ENCODE data around the gene RAB12.

RAB12 gene

DNA sequence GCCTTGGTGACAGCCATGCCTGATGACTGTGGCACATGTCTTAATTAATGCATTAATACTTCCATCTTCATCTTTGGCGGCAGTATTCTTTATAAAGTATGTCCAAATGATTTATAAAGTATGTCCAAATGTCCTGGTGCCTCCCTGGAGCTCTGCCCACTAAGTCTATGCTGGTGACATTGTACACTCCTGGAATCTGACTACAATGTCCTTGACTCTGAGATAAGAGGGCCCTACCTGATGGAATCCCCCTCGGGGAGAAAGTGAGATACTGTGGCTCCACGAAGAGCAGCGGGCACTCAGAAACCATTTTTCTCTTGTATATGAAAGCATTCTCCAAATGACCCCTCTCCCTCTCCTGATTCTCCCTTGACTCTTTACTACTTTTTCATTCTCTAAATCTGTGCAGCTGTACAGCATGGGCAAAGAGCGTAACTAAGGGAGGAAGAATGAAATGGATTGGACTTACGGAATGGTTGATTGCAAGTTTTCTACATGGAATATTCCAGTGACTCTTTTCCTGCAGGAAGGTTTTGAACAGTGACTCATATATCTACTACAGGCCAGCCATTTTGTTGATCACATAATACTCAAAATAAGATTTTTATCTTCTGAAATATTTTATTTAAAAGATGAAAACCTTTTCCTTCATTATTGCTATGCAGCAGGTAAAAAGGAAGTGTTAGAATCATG lies 17.3 kb downstream of the RAB12 start:
- H3K36me3 ChIP-seq (ENCODE audit: control insufficient read depth, insufficient read depth, low read length), result peaks cover 55% of the 10 kb centered on the region
- no peaks in the 10 kb centered on the region for H3K9me3 ChIP-seq (ENCODE audit: control insufficient read depth, insufficient read depth, low read length)
- H3K4me1 ChIP-seq (ENCODE audit: control insufficient read depth, insufficient read depth, low read length), result peaks cover 82% of the 10 kb centered on the region
- H3K4me3 ChIP-seq (ENCODE audit: low read depth, low read length), result no peak overlapping the region
- H3K27me3 ChIP-seq (ENCODE audit: control insufficient read depth, insufficient read depth, low read length), result no peaks in the 10 kb centered on the region
- H3K9ac ChIP-seq (ENCODE audit: low read depth, low read length), result no peak overlapping the region
- peak overlapping the region; percentile 22 for H3K27ac ChIP-seq (ENCODE audit: low read depth, low read length)

DNA sequence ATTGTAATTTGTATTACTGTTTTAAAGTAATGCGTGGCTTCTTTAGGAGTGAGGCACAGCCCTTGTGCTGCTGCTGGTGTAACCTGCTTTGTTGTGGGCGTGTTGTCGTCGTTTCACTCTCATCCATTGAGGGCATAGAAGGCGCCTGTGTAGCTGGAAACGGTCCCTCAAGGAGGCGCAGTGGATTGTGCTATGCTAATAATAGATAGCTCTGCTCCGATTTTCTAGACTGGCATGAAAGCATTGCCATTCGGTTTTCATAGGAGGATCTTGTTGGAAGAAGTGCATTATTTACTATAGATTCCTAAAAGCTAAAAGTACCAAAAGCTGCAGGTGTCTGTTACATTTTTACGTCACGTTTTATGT lies 17.9 kb downstream of the RAB12 start:
- Histone ChIP-seq H3K27ac (ENCODE audit: low read depth, low read length) (peak overlapping the region; percentile 22), H3K4me1 (ENCODE audit: control insufficient read depth, insufficient read depth, low read length) (peaks cover 77% of the 10 kb centered on the region), H3K9me3 (ENCODE audit: control insufficient read depth, insufficient read depth, low read length) (no peaks in the 10 kb centered on the region), H3K4me3 (ENCODE audit: low read depth, low read length) (no peak overlapping the region), H3K27me3 (ENCODE audit: control insufficient read depth, insufficient read depth, low read length) (no peaks in the 10 kb centered on the region), H3K36me3 (ENCODE audit: control insufficient read depth, insufficient read depth, low read length) (peaks cover 57% of the 10 kb centered on the region), H3K9ac (ENCODE audit: low read depth, low read length) (no peak overlapping the region)

DNA sequence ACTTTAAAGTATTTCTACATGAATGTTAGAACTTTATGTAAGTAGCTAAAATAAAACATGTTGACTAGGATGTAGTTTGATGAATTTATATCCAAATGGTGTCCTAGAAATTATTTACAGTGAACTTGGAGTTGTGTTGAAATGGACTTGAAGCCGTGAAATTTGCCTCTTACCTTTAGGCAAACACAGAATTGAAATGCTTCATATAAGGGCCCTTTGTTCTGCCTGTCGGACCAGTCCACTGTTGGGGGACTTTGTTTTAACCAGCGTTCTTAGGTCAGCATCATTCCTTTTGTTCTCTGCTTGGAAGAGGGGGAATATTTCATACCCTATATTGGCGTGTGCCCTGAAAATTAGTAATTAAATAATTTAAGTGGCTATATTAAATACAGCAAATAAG lies 18.3 kb downstream of the RAB12 start:
- Histone ChIP-seq H3K4me3 (ENCODE audit: low read depth, low read length) (no peak overlapping the region), H3K36me3 (ENCODE audit: control insufficient read depth, insufficient read depth, low read length) (peaks cover 61% of the 10 kb centered on the region), H3K27me3 (ENCODE audit: control insufficient read depth, insufficient read depth, low read length) (no peaks in the 10 kb centered on the region), H3K9ac (ENCODE audit: low read depth, low read length) (no peak overlapping the region), H3K27ac (ENCODE audit: low read depth, low read length) (no peak overlapping the region), H3K9me3 (ENCODE audit: control insufficient read depth, insufficient read depth, low read length) (no peaks in the 10 kb centered on the region), H3K4me1 (ENCODE audit: control insufficient read depth, insufficient read depth, low read length) (peaks cover 76% of the 10 kb centered on the region)

DNA sequence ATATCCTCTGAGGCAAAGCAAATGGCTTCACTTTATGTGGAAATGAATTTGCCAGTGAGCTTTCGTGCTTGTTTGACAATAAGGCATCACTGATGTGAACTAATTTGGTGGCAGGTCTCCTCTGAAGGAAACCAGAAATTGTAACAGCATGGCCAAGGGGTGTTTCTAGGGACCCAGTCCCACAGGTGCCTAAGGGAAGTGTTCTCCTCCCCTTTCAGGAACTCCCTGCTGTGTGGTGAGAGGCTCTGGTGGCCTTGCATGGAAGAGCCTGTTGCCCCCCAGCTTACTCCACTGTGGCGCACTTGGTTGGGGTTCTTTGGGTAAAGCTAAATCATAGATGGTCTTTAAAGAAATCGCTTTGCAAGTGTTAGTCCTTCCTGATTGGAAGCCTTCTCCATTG lies 20.4 kb downstream of the RAB12 start:
- H3K27ac ChIP-seq (ENCODE audit: low read depth, low read length), result peak overlapping the region; percentile 26
- H3K9ac ChIP-seq (ENCODE audit: low read depth, low read length), result no peak overlapping the region
- peaks cover 58% of the 10 kb centered on the region for H3K4me1 ChIP-seq (ENCODE audit: control insufficient read depth, insufficient read depth, low read length)
- peaks cover 79% of the 10 kb centered on the region for H3K36me3 ChIP-seq (ENCODE audit: control insufficient read depth, insufficient read depth, low read length)
- no peaks in the 10 kb centered on the region for H3K27me3 ChIP-seq (ENCODE audit: control insufficient read depth, insufficient read depth, low read length)
- no peaks in the 10 kb centered on the region for H3K9me3 ChIP-seq (ENCODE audit: control insufficient read depth, insufficient read depth, low read length)
- H3K4me3 ChIP-seq (ENCODE audit: low read depth, low read length), result no peak overlapping the region

DNA sequence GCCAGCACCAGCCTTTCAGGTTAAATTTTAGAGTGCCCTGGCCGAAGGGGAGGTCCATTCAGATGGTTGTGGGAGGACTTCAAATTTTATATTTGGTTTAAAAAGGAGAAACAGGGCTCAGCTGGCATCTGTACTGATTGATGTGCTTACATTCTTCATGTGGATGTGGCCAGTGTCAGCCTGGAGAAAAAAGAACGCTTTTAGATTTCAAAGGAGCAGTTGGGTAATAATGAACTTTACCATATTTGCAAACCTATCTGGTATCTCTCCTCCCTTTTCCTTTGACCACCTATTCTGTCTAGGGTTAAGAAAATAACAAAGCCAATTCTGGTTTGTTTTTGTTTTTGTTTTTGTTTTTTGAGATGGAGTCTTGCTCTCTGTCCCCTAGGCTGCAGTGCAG lies 21.3 kb downstream of the RAB12 start:
- Histone ChIP-seq H3K27ac (ENCODE audit: low read depth, low read length) (no peak overlapping the region), H3K36me3 (ENCODE audit: control insufficient read depth, insufficient read depth, low read length) (peaks cover 79% of the 10 kb centered on the region), H3K9me3 (ENCODE audit: control insufficient read depth, insufficient read depth, low read length) (no peaks in the 10 kb centered on the region), H3K4me1 (ENCODE audit: control insufficient read depth, insufficient read depth, low read length) (peaks cover 48% of the 10 kb centered on the region), H3K9ac (ENCODE audit: low read depth, low read length) (no peak overlapping the region), H3K4me3 (ENCODE audit: low read depth, low read length) (no peak overlapping the region), H3K27me3 (ENCODE audit: control insufficient read depth, insufficient read depth, low read length) (no peaks in the 10 kb centered on the region)

DNA sequence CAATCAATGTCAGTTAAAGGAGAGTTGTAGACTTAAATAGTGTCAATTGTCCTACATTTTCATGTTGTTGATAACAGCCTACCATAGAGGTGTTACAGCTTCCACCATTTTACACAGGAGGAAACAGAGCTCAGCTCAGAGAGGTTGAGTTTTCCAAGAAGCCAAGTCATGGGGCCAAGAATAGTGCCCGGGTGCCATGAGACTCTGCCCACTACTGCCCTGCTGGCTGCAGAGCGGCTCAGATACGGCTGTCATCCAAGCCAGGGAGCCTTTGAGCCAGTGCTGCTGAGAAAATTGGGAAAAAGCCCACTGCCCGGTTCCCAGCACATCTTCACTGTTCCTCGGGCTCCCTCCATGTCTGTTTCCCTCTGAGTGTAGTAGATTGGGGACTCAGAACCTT lies 22.0 kb downstream of the RAB12 start:
- H3K36me3 ChIP-seq (ENCODE audit: control insufficient read depth, insufficient read depth, low read length), result peaks cover 79% of the 10 kb centered on the region
- no peak overlapping the region for H3K27ac ChIP-seq (ENCODE audit: low read depth, low read length)

DNA sequence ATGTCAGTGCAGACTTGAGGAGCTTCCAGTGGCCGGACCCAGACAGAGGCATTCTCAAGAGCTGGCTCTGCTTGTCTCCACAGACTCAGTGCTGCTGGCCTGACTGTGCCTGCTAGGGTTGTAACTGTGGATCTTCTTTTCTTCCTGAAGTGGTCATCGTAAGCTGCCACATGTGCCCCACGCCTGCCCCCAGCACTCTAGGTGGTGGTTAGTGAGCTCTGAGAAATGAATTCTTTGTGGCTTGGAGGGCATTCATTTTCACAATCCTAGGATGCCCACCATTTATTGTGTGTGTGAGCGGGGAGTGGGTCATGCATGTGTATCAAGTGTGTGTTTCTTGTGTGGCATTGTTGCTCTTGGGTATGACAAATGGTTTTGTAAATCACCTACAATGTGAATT lies 23.1 kb downstream of the RAB12 start:
- Histone ChIP-seq H3K9ac (ENCODE audit: low read depth, low read length) (no peak overlapping the region), H3K4me1 (ENCODE audit: control insufficient read depth, insufficient read depth, low read length) (peaks cover 37% of the 10 kb centered on the region), H3K4me3 (ENCODE audit: low read depth, low read length) (no peak overlapping the region), H3K27ac (ENCODE audit: low read depth, low read length) (no peak overlapping the region), H3K36me3 (ENCODE audit: control insufficient read depth, insufficient read depth, low read length) (peaks cover 79% of the 10 kb centered on the region), H3K27me3 (ENCODE audit: control insufficient read depth, insufficient read depth, low read length) (no peaks in the 10 kb centered on the region), H3K9me3 (ENCODE audit: control insufficient read depth, insufficient read depth, low read length) (no peaks in the 10 kb centered on the region)

More for the DNA sequence above, 22.0 kb downstream of the RAB12 start:
- H3K27me3 ChIP-seq (ENCODE audit: control insufficient read depth, insufficient read depth, low read length), result no peaks in the 10 kb centered on the region
- peaks cover 45% of the 10 kb centered on the region for H3K4me1 ChIP-seq (ENCODE audit: control insufficient read depth, insufficient read depth, low read length)
- H3K9me3 ChIP-seq (ENCODE audit: control insufficient read depth, insufficient read depth, low read length), result no peaks in the 10 kb centered on the region
- H3K4me3 ChIP-seq (ENCODE audit: low read depth, low read length), result no peak overlapping the region
- H3K9ac ChIP-seq (ENCODE audit: low read depth, low read length), result no peak overlapping the region

DNA sequence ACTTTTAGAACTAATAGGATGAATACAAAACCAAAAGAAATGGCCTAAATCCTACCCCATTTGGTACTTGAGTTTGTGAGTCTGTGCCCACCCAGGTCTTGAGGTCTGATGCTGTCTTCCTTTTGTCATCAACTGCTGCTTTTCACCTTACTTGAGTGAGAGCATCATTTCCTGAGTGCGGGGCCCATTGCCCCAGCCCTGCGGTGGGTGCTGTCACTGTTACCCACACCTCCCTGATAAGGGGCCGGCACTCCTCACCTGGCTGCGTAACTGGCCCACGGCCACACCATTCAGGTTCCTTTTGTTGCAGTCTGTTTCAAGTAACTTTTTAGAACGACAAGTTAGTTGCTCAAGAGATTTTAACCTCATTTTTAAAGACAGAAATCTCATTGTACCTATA lies 25.3 kb downstream of the RAB12 start:
- Histone ChIP-seq H3K9me3 (ENCODE audit: control insufficient read depth, insufficient read depth, low read length) (no peaks in the 10 kb centered on the region), H3K27ac (ENCODE audit: low read depth, low read length) (no peak overlapping the region), H3K4me1 (ENCODE audit: control insufficient read depth, insufficient read depth, low read length) (peaks cover 16% of the 10 kb centered on the region), H3K27me3 (ENCODE audit: control insufficient read depth, insufficient read depth, low read length) (no peaks in the 10 kb centered on the region), H3K4me3 (ENCODE audit: low read depth, low read length) (no peak overlapping the region), H3K36me3 (ENCODE audit: control insufficient read depth, insufficient read depth, low read length) (peaks cover 92% of the 10 kb centered on the region), H3K9ac (ENCODE audit: low read depth, low read length) (no peak overlapping the region)

DNA sequence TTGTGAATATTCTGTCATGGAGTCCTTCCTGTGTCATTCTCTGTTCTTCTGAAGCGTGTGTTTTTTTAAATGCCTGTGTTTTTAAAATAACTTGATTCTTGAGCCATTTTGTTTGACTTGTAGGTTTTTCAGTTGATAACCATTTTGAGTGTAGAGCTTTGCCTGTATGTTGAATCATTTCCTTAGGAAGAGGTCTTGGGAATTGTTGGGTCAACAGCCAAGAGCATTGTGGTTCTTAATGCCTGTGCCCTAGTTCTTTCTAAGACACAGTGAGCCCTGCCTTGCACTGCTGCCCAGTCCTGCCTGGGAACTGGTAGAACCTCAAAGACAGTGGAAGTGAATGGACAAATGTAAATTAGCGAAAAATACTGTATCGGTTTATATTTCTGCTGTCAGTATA lies 25.9 kb downstream of the RAB12 start:
- Histone ChIP-seq H3K9ac (ENCODE audit: low read depth, low read length) (no peak overlapping the region), H3K4me3 (ENCODE audit: low read depth, low read length) (no peak overlapping the region), H3K9me3 (ENCODE audit: control insufficient read depth, insufficient read depth, low read length) (no peaks in the 10 kb centered on the region), H3K36me3 (ENCODE audit: control insufficient read depth, insufficient read depth, low read length) (peaks cover 91% of the 10 kb centered on the region), H3K4me1 (ENCODE audit: control insufficient read depth, insufficient read depth, low read length) (peaks cover 10% of the 10 kb centered on the region), H3K27ac (ENCODE audit: low read depth, low read length) (no peak overlapping the region), H3K27me3 (ENCODE audit: control insufficient read depth, insufficient read depth, low read length) (no peaks in the 10 kb centered on the region)

DNA sequence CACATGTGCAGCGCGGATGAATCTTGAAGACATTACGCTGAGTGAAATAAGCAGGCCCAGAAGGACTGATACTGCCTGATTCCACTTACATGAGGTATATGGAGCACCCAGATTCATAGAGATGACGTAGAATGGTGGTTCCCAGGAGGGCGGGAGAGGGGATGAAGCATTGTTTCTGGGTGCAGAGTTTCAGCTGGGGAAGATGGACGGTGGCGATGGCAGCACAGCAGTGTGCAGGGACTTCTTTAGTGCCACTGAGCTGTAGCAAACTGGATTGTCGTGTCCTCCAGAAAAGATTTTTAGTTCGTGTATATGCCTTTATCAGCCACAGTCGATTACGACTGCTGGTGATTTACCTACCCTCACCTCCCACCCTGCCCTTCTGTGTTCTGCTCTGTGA lies 30.5 kb downstream of the RAB12 start:
- no peaks in the 10 kb centered on the region for H3K9me3 ChIP-seq (ENCODE audit: control insufficient read depth, insufficient read depth, low read length)
- H3K9ac ChIP-seq (ENCODE audit: low read depth, low read length), result no peak overlapping the region
- H3K4me3 ChIP-seq (ENCODE audit: low read depth, low read length), result no peak overlapping the region
- H3K36me3 ChIP-seq (ENCODE audit: control insufficient read depth, insufficient read depth, low read length), result peaks cover 52% of the 10 kb centered on the region
- H3K27me3 ChIP-seq (ENCODE audit: control insufficient read depth, insufficient read depth, low read length), result no peaks in the 10 kb centered on the region
- H3K27ac ChIP-seq (ENCODE audit: low read depth, low read length), result no peak overlapping the region
- peaks cover 3% of the 10 kb centered on the region; the same call in 1 of the 2 replicates for H3K4me1 ChIP-seq (ENCODE audit: control insufficient read depth, insufficient read depth, low read length)

DNA sequence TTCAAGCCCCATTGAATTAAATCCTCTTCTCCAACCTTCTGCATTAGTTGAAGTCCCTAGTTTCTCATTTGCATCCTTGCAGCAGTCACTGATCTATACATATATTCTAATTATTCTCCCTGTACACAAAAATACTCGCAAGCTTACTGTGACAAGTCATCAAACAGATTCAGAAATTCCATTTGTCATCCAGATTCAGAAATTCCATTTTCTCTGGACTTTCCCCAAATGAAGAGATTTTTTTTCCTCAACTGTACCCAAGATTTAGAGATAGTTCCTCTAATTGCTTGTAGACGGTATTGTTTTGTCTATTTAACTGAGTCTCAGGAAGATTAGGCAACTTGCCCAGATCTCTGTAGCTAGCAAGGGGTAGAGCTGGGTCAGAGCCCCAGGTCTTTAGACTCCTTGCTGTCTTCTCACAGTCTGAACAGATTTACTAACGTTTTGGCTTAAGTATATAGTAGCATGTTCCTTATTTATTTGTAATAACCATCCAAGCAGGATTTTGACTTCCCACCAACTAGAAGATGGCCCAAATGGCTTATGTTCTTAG lies 34.2 kb downstream of the RAB12 start:
- Histone ChIP-seq H3K27me3 (ENCODE audit: control insufficient read depth, insufficient read depth, low read length) (no peaks in the 10 kb centered on the region), H3K4me1 (ENCODE audit: control insufficient read depth, insufficient read depth, low read length) (no peaks in the 10 kb centered on the region), H3K4me3 (ENCODE audit: low read depth, low read length) (no peak overlapping the region), H3K9ac (ENCODE audit: low read depth, low read length) (no peak overlapping the region), H3K27ac (ENCODE audit: low read depth, low read length) (no peak overlapping the region), H3K9me3 (ENCODE audit: control insufficient read depth, insufficient read depth, low read length) (no peaks in the 10 kb centered on the region), H3K36me3 (ENCODE audit: control insufficient read depth, insufficient read depth, low read length) (peaks cover 16% of the 10 kb centered on the region)
